NCI-H1694 (cell line): ENCODE measurements around the gene KPNA6.
"Not testable (repeated sequence)": the region's sequence is repeated elsewhere in the genome, so short reads cannot be mapped to it uniquely, and the experiment has no call there.

Source experiments
- DNase-seq: peaks from one replicate; lab custom pipeline; 2025; lab: John Stamatoyannopoulos, UW

KPNA6 gene

GRCh38 chr1:32107742-32108661, at the start of gene KPNA6:
Gene KPNA6 (plus strand): TSS chr1:32108056. CDS start chr1:32108131, 75 bp downstream.
- peak; percentile 80 for DNase-seq

- DNase-seq = no peak
These were observed 46.9 kb upstream of the KPNA6 start for GRCh38 chr1:32060914-32061313.

GRCh38 chr1:32062867-32063230, 45.0 kb upstream of the KPNA6 start:
- no peak for DNase-seq

GRCh38 chr1:32063261-32063681, 44.6 kb upstream of the KPNA6 start:
- DNase-seq = peak; percentile 65

- not testable (repeated sequence) for DNase-seq
These were observed 42.0 kb upstream of the KPNA6 start for GRCh38 chr1:32065613-32066488.

GRCh38 chr1:32066489-32066873, 41.4 kb upstream of the KPNA6 start:
- DNase-seq = no peak

GRCh38 chr1:32068957-32069588, 38.8 kb upstream of the KPNA6 start:
- no peak for DNase-seq

GRCh38 chr1:32071758-32072621, 35.9 kb upstream of the KPNA6 start:
- no peak for DNase-seq

- peak; percentile 86 for DNase-seq
These were observed 35.1 kb upstream of the KPNA6 start, which contains the start of gene TMEM39B for GRCh38 chr1:32072622-32073298. Gene TMEM39B (plus strand): TSS chr1:32072939. CDS start chr1:32073048, 109 bp downstream.

- DNase-seq = peak; percentile 71
These were observed 34.3 kb upstream of the KPNA6 start for GRCh38 chr1:32073299-32074229.

GRCh38 chr1:32074841-32075240, 33.0 kb upstream of the KPNA6 start:
- DNase-seq = no peak

- DNase-seq = no peak
These were observed 30.4 kb upstream of the KPNA6 start for GRCh38 chr1:32077451-32077850.

GRCh38 chr1:32082022-32082421, 25.8 kb upstream of the KPNA6 start:
- no peak for DNase-seq

GRCh38 chr1:32086381-32086780, 21.5 kb upstream of the KPNA6 start:
- DNase-seq = not testable (repeated sequence)

GRCh38 chr1:32091176-32091575, 16.7 kb upstream of the KPNA6 start:
- DNase-seq = no peak

GRCh38 chr1:32091591-32091990, 16.3 kb upstream of the KPNA6 start:
- DNase-seq = no peak

GRCh38 chr1:32094746-32095521, 12.9 kb upstream of the KPNA6 start:
- DNase-seq = no peak

GRCh38 chr1:32099426-32099825, 8.4 kb upstream of the KPNA6 start:
- DNase-seq = no peak

GRCh38 chr1:32100359-32100758, 7.5 kb upstream of the KPNA6 start:
- no peak for DNase-seq
